ENCODE data around the gene PRCC.

GRCh38 chr1:156785458-156785857 is 18.1 kb downstream of the PRCC start:
- no peak for TF ChIP-seq POLR2AphosphoS5 (IDR thresholded peaks at IDR 0.05; ENCODE audit: low read depth, low read length)
- no peak for TF ChIP-seq POLR2A (IDR thresholded peaks at IDR 0.05; ENCODE audit: low read depth, low read length)
